SU-DHL-6 (cell line): ENCODE measurements around the gene ABCA3.

Source experiments
- H2AFZ ChIP-seq: fragments of 200-600 bp; sonication (generic); 2 replicates; pipeline ENCODE4 v1.6.1; 2014; ENCODE audit warnings: low read depth, mild to moderate bottlenecking, moderate library complexity, mixed read lengths, antibody characterized with exemption, low read length; ENCODE audit not compliant: severe bottlenecking
- H3F3A ChIP-seq: fragments of 200-600 bp; shearing (Covaris generic); 2 replicates; pipeline ENCODE4 v1.6.0; 2016; ENCODE audit warnings: antibody characterized with exemption, mild to moderate bottlenecking; ENCODE audit not compliant: insufficient read depth
- H3K27ac ChIP-seq: fragments of 200-600 bp; sonication (generic); 2 replicates; pipeline ENCODE4 v1.5.1; 2016; ENCODE audit warnings: low read depth, mild to moderate bottlenecking, low read length, moderate library complexity, mixed read lengths
- H3K27me3 ChIP-seq: fragments of 200-600 bp; sonication (generic), shearing (Covaris generic); 2 replicates; pipeline ENCODE4 v1.6.0; 2014; ENCODE audit warnings: mild to moderate bottlenecking, low read length
- H3K36me3 ChIP-seq: fragments of 200-600 bp; sonication (generic); 2 replicates; pipeline ENCODE4 v1.6.1; 2014; ENCODE audit warnings: mild to moderate bottlenecking, low read length, mixed read lengths
- H3K4me2 ChIP-seq: fragments of 300-600, 200-600 bp; shearing (Covaris generic), sonication (generic); 2 replicates; pipeline ENCODE4 v1.6.0; 2014; ENCODE audit warnings: low read length, low read depth, mild to moderate bottlenecking; ENCODE audit not compliant: poor library complexity, severe bottlenecking
- H3K4me3 ChIP-seq: fragments of 200-600 bp; sonication (generic); 2 replicates; pipeline ENCODE4 v1.5.1; 2014; ENCODE audit warnings: antibody characterized with exemption, low read length, mild to moderate bottlenecking, mixed read lengths; ENCODE audit not compliant: insufficient read depth, poor library complexity, severe bottlenecking
- H3K79me2 ChIP-seq: fragments of 200-600 bp; sonication (generic); 2 replicates; pipeline ENCODE4 v1.6.1; 2014; ENCODE audit warnings: mild to moderate bottlenecking, low read length, moderate library complexity; ENCODE audit not compliant: insufficient read depth
- H3K9ac ChIP-seq: fragments of 200-600 bp; sonication (generic); 2 replicates; pipeline ENCODE4 v1.7.0; 2014; ENCODE audit warnings: mild to moderate bottlenecking, low read length
- H3K9me2 ChIP-seq: fragments of 200-600 bp; sonication (generic); replicated peaks from 2 replicates; pipeline ENCODE4 v1.6.1; 2014; ENCODE audit warnings: low read length; ENCODE audit not compliant: insufficient read depth
- H3K9me3 ChIP-seq: fragments of 200-600 bp; sonication (generic); 2 replicates; pipeline ENCODE4 v1.6.1; 2014; ENCODE audit warnings: low read length, mixed read lengths; ENCODE audit not compliant: insufficient read depth
- H4K20me1 ChIP-seq: fragments of 200-600 bp; sonication (generic); 2 replicates; pipeline ENCODE4 v1.6.1; 2014; ENCODE audit warnings: low read depth, mild to moderate bottlenecking, antibody characterized with exemption, low read length, moderate library complexity, mixed read lengths
- EZH2phosphoT487 ChIP-seq: fragments of 200-600 bp; sonication (generic), shearing (Covaris generic); conservative IDR thresholded peaks from 2 replicates; pipeline ENCODE4 v1.6.1; 2018; ENCODE audit warnings: mild to moderate bottlenecking, antibody characterized with exemption, low read length, moderate library complexity, mixed read lengths
- TF ChIP-seq, protein P1 (sequence below): fragments of 200-600 bp; sonication (generic); IDR thresholded peaks from one replicate; pipeline ENCODE4 v1.5.1; 2017; ENCODE audit warnings: antibody characterized with exemption, mild to moderate bottlenecking, low read length, moderate library complexity; ENCODE audit not compliant: insufficient read depth, poor library complexity, severe bottlenecking

ABCA3 gene

DNA sequence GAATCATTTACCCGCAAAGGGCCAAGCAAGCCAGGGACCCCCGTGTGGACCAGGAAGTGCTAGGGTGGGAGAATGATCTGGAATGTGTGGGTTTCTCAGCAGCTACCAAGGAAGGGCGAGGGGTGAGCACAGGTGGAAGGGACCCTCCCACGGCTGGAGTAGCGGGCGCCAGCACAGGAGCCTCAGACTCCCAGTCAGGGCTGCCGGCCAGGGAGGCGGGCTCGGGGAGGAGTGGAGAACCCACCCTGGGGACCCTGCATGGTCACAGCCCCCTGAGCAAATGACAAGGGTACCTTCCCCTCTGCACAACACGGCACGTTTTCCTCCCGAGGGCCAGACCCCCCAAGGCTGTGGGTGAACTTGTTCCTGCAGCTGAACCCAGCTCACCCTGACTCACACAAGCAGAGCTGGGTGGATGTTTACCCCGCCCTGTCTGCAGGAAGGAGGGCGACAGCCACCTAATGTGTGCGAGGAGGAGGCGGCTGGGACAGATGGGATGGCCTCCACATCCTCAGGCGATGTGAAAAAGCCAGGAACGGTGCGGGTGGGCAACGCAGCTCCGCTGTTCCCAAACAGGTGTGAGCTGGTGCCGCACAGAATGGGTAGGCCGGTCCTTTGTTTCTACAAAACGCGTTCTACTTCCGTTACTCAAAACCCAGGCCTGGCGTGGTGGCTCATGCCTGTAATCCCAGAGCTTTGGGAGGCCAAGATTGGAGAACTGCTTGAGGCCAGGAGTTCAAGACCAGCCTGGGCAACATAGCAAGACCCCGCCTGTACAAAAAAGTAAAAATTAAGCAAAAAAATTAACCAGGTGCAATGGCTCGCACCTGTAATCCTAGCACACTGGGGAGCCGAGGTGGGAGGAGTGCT lies 95.4 kb downstream of the ABCA3 start:
- H3K9ac ChIP-seq = no peak overlapping the region

DNA sequence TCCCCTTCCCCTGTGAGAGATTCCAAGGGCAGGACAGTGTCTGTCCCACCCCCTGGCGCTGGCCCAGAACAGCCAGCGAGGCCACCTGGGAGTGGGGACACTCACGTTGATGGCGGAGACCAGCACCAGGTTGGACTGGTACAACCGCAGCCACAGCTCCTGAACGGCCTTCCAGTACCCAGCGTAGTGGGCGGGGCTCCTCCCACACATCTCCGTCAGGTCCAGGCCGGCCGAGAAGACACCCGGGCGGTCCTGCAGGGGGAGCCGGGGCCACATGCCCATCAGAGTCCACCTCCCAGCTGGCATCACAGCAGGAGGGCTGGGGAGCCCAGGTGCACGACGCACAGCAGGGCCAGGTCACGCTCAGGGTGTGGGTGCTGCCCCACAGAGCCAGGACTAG lies 96.2 kb downstream of the ABCA3 start:
- Histone ChIP-seq H2AFZ (no peak overlapping the region), H4K20me1 (no peaks in the 10 kb centered on the region), H3K4me3 (no peak overlapping the region), H3K36me3 (no peaks in the 10 kb centered on the region), H3K9me2 (no peaks in the 10 kb centered on the region), H3K9ac (no peak overlapping the region), H3K4me2 (no peak overlapping the region), H3K79me2 (peaks cover 2% of the 10 kb centered on the region; the same call in 1 of the 2 replicates), H3K9me3 (no peaks in the 10 kb centered on the region), H3K27ac (no peak overlapping the region), H3F3A (peaks cover 2% of the 10 kb centered on the region; the same call in 1 of the 2 replicates), H3K27me3 (no peaks in the 10 kb centered on the region)
- TF ChIP-seq, protein P1, sequence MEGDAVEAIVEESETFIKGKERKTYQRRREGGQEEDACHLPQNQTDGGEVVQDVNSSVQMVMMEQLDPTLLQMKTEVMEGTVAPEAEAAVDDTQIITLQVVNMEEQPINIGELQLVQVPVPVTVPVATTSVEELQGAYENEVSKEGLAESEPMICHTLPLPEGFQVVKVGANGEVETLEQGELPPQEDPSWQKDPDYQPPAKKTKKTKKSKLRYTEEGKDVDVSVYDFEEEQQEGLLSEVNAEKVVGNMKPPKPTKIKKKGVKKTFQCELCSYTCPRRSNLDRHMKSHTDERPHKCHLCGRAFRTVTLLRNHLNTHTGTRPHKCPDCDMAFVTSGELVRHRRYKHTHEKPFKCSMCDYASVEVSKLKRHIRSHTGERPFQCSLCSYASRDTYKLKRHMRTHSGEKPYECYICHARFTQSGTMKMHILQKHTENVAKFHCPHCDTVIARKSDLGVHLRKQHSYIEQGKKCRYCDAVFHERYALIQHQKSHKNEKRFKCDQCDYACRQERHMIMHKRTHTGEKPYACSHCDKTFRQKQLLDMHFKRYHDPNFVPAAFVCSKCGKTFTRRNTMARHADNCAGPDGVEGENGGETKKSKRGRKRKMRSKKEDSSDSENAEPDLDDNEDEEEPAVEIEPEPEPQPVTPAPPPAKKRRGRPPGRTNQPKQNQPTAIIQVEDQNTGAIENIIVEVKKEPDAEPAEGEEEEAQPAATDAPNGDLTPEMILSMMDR = no peak
- TF ChIP-seq EZH2phosphoT487 = no peak

More for the DNA sequence above, 95.4 kb downstream of the ABCA3 start:
- Histone ChIP-seq H3K36me3 (no peaks in the 10 kb centered on the region), H3K27me3 (no peaks in the 10 kb centered on the region), H3K9me2 (no peaks in the 10 kb centered on the region), H3K4me3 (no peak overlapping the region), H2AFZ (no peak overlapping the region), H3K27ac (no peak overlapping the region), H3K4me2 (no peak overlapping the region), H3F3A (no peaks in the 10 kb centered on the region; the same call in 1 of the 2 replicates), H4K20me1 (no peaks in the 10 kb centered on the region), H3K9me3 (no peaks in the 10 kb centered on the region), H3K79me2 (peaks cover 10% of the 10 kb centered on the region; the same call in 1 of the 2 replicates)
- TF ChIP-seq EZH2phosphoT487 = no peak
- TF ChIP-seq, protein P1 = no peak

DNA sequence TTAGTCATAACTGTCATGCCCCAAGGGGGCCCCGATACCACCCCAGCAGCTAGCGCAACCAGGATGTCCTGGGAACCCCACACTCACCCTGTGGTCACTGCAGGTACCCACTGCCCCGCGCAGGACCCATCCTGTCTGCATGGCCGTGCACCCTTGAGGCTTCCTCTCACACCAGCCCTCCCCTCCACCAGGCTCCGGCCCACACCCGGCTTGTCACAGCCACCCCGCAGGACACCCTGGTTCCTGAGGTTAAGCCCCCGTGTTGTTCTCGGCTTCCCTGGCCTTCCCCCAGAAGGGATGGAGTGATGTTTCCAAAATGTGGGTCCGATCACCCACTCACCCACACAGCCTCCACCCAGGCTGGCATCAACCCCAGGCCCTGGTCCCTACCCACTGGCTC lies 96.7 kb downstream of the ABCA3 start:
- Histone ChIP-seq H3K9me2 (no peaks in the 10 kb centered on the region), H3K27ac (no peak overlapping the region), H3K27me3 (no peaks in the 10 kb centered on the region), H3K79me2 (no peaks in the 10 kb centered on the region), H2AFZ (no peak overlapping the region), H3K4me3 (no peak overlapping the region), H3K36me3 (no peaks in the 10 kb centered on the region), H3K4me2 (no peak overlapping the region), H3K9ac (no peak overlapping the region), H4K20me1 (no peaks in the 10 kb centered on the region), H3F3A (peaks cover 4% of the 10 kb centered on the region; the same call in 1 of the 2 replicates), H3K9me3 (no peaks in the 10 kb centered on the region)
- TF ChIP-seq EZH2phosphoT487 = no peak
- TF ChIP-seq, protein P1 = no peak
